IPS-15b (cell line): ENCODE data around the gene ENTR1.

Source experiments
- H3K27me3 ChIP-seq: one replicate; pipeline ENCODE4 v1.6.1; 2013; ENCODE audit warnings: low read length; ENCODE audit not compliant: control insufficient read depth, insufficient read depth
- H3K36me3 ChIP-seq: one replicate; pipeline ENCODE4 v1.6.1; 2013; ENCODE audit warnings: low read length; ENCODE audit not compliant: control insufficient read depth, insufficient read depth
- H3K4me1 ChIP-seq: one replicate; pipeline ENCODE4 v1.6.1; 2013; ENCODE audit warnings: mild to moderate bottlenecking, low read length; ENCODE audit not compliant: control insufficient read depth, insufficient read depth
- H3K4me3 ChIP-seq: one replicate; pipeline ENCODE4 v1.5.1; 2013; ENCODE audit warnings: low read depth, low read length
- H3K9ac ChIP-seq: one replicate; pipeline ENCODE4 v1.6.1; 2013; ENCODE audit warnings: low read depth, mild to moderate bottlenecking, low read length
- H3K9me3 ChIP-seq: one replicate; pipeline ENCODE4 v1.6.1; 2013; ENCODE audit warnings: mild to moderate bottlenecking, low read length; ENCODE audit not compliant: control insufficient read depth, insufficient read depth

Gene ENTR1

GRCh38 chr9:136399176-136400037 lies 11.0 kb downstream of the ENTR1 start:
- Histone ChIP-seq H3K9me3 (no peaks in the 10 kb centered on the region), H3K27me3 (no peaks in the 10 kb centered on the region), H3K4me3 (peak overlapping the region; percentile 84), H3K36me3 (peaks cover 54% of the 10 kb centered on the region), H3K9ac (peak overlapping the region; percentile 87), H3K4me1 (peaks cover 3% of the 10 kb centered on the region)

DNA sequence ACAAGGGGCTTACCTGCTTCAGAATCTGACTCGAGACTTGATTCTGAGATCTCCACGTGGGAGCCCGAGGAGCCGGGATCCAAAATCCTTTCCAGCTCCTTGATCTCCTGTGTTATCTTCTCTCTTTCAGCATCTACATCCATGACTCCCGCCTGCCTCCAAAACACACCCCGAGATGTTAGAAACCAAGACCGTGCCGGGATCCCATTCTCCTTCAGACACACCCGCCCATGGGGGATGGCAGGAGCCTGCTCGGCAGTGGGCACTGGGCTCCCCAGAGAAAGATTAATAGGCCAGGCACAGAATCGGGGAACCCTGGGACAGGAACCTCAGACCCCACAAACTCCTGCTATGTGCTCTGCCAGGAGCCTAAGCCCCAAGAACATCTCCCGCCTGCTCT lies 12.1 kb downstream of the ENTR1 start:
- H3K9me3 ChIP-seq: no peaks in the 10 kb centered on the region
- H3K27me3 ChIP-seq: no peaks in the 10 kb centered on the region
- H3K36me3 ChIP-seq: peaks cover 54% of the 10 kb centered on the region
- peak overlapping the region; percentile 84 for H3K4me3 ChIP-seq
- H3K4me1 ChIP-seq: peaks cover 3% of the 10 kb centered on the region
- no peak overlapping the region for H3K9ac ChIP-seq

DNA sequence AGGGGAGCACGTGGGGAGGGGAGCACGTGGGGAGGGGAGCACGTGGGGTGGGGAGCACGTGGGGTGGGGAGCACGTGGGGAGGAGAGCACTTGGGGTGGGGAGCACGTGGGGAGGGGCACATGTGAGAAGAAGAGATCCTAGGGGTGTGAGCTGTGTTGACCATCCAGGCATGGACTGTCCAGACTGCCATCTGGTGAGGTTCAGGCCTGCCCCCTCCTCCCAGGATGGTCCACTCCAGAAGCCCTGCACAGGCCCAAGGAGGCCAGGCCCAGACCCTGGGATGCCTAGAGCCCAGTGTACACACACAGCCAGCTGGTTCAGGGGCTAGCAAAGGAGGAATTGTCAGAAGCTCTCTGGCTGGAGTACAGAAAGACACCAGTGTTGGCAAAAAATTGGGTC lies 12.8 kb downstream of the ENTR1 start:
- H3K9ac ChIP-seq: no peak overlapping the region
- H3K4me1 ChIP-seq: peaks cover 3% of the 10 kb centered on the region
- no peaks in the 10 kb centered on the region for H3K9me3 ChIP-seq
- H3K4me3 ChIP-seq: no peak overlapping the region
- H3K27me3 ChIP-seq: no peaks in the 10 kb centered on the region
- peaks cover 58% of the 10 kb centered on the region for H3K36me3 ChIP-seq

DNA sequence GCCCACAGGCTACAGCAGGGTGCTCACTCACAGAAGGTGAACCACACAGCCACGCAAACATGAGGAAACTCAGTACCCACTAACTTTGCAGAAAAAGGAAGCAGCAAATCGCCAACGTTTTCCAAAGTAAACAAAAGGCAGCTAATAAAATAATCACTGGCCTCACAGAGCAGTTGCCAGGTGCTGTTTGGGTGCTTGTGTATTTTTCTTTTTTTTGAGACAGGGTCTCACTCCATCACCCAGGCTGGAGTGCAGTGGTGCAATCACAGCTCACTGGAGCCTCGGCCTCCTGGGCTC lies 14.2 kb downstream of the ENTR1 start:
- Histone ChIP-seq H3K27me3 (no peaks in the 10 kb centered on the region), H3K9ac (no peak overlapping the region), H3K36me3 (peaks cover 69% of the 10 kb centered on the region), H3K4me1 (peaks cover 3% of the 10 kb centered on the region), H3K4me3 (no peak overlapping the region), H3K9me3 (no peaks in the 10 kb centered on the region)

DNA sequence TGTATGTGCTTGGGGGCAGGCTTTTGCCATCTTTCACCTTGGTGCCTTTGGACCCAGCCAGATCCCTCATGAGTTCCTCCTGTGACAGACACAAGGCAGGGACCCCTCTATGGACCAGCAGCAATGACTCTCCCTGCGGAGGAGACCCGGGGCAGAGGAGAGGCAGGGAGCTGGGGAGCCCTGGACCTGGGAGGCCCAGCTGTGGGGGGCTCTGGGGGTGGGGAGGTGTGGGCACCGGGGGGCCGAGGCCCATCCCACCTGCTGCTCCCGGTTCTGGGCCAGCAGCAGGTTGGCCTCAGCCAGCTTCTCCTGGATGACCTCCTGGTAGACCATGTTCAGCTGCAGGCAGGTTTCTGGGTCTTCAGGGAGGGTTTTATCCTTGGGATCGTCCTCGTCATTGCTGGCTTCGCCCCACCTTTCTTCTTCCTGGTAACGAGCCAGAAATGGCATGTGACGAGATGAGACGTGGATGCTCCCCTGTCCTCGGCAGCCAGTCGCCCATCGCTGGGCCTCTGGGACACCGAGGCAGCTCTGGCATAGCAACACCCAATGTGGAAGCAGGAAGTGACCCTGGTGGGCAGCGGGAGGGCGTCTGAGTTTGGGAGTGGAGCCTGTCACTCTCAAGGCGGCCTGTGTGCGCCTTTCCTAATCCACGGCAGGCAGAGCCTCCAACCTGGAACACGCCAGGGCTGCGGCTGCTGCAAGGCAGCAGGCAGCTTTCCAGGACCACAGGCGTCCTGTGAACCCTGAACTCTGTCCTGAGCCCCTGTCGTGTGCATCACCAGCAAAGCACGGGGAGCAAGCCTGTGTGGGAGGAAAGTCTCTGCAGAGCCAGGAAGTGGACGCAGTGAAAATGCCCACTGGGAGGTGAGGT lies 14.8 kb downstream of the ENTR1 start:
- H3K36me3 ChIP-seq: peaks cover 69% of the 10 kb centered on the region
- no peaks in the 10 kb centered on the region for H3K27me3 ChIP-seq
- H3K4me1 ChIP-seq: peaks cover 3% of the 10 kb centered on the region
- no peak overlapping the region for H3K9ac ChIP-seq
- no peaks in the 10 kb centered on the region for H3K9me3 ChIP-seq
- H3K4me3 ChIP-seq: no peak overlapping the region

- Histone ChIP-seq H3K9me3 (no peaks in the 10 kb centered on the region), H3K4me3 (no peak overlapping the region), H3K27me3 (no peaks in the 10 kb centered on the region), H3K9ac (no peak overlapping the region), H3K36me3 (peaks cover 69% of the 10 kb centered on the region), H3K4me1 (peaks cover 3% of the 10 kb centered on the region)
Measured at GRCh38 chr9:136395020-136395340, 15.4 kb downstream of the ENTR1 start.

DNA sequence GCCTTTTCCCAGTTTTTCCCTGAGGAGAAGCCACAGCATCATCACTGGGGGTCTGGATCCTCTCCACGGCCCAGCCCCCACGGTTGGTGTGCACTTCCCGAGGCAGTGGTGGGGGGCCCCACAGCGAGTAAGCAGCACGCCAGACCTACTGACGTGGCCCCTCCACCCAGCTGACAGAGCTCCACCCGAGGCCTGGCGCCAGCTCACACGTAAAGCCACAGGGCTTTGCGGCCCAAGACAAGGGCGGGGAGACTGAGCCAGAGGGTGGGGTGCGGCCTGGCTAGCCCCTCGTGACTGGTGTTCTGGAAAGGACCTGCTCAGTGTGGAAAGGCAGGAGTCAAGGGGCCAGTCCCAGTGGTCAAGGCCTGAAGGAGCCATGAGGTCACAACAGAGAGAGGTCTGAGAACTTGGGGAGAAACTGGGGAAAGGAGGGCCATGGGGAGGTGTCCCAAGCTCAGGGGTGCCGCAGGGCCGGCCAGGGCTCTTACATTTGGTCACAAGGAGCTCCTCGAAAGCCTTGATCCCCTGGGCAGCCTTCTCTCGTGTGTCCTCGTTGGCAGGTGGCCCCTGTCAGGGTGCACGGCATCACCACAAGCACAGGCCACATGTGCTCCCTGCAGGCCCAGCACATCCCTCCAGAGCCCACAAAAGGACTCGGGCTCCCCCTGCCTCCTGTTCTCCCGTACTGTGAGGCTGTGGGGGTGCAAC lies 15.9 kb downstream of the ENTR1 start:
- H3K27me3 ChIP-seq: no peaks in the 10 kb centered on the region
- H3K4me1 ChIP-seq: peaks cover 3% of the 10 kb centered on the region
- H3K36me3 ChIP-seq: peaks cover 71% of the 10 kb centered on the region
- H3K9ac ChIP-seq: no peak overlapping the region
- H3K9me3 ChIP-seq: no peaks in the 10 kb centered on the region
- H3K4me3 ChIP-seq: no peak overlapping the region

- H3K4me3 ChIP-seq: no peak overlapping the region
- no peaks in the 10 kb centered on the region for H3K27me3 ChIP-seq
- H3K36me3 ChIP-seq: peaks cover 76% of the 10 kb centered on the region
- H3K9me3 ChIP-seq: no peaks in the 10 kb centered on the region
- H3K9ac ChIP-seq: no peak overlapping the region
- H3K4me1 ChIP-seq: no peaks in the 10 kb centered on the region
Measured at GRCh38 chr9:136393531-136393930, 16.9 kb downstream of the ENTR1 start.

DNA sequence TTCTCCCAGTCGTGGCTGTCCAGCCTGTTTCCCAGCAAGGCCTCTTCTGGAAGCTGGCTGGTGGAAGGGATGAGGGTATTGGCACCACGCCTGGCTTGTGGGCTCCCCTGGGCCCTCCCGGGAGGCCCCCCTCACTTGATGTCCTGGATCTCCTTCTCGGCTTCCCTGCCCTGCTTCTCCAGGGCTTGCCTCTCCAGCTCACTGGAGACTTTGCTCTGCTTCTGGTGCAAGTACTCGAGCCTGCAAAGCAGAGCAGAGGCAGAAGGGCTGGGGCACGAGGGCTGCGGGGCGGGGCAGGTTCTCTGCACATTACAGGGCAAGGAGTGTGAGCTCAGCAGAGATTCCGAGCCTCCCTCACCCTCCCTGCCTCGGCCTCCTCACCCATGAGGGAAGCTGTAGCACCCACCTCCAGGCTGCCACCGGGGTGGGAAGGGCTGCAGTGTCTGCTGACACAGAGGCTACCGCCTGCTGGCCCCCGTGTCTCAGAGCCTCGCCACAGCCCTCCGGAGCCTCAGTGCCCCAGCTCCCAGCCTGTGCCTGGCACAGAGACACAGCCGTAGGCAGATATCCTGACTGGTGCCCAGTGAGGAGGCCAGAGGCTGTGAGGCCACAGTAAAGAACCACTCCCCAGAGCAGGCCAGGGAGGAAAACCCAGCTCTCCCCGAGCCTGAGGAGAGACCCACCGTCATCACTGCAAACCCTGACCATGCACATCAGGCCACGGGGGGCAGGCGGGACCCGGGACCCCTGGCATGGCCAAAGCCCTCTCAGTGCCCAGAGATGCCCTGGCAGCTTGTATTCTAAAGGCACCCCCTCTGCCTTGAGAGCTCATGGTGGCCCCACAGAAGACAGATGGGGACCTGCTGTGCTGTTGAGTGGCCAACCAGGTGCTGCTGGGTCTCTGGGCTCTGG lies 17.6 kb downstream of the ENTR1 start:
- H3K9ac ChIP-seq: no peak overlapping the region

GRCh38 chr9:136391737-136392537 lies 18.5 kb downstream of the ENTR1 start:
- H3K36me3 ChIP-seq: peaks cover 80% of the 10 kb centered on the region
- H3K9me3 ChIP-seq: no peaks in the 10 kb centered on the region
- no peak overlapping the region for H3K4me3 ChIP-seq
- H3K4me1 ChIP-seq: no peaks in the 10 kb centered on the region
- H3K9ac ChIP-seq: no peak overlapping the region
- no peaks in the 10 kb centered on the region for H3K27me3 ChIP-seq

More for the DNA sequence above, 17.6 kb downstream of the ENTR1 start:
- Histone ChIP-seq H3K36me3 (peaks cover 78% of the 10 kb centered on the region), H3K9me3 (no peaks in the 10 kb centered on the region), H3K4me1 (no peaks in the 10 kb centered on the region), H3K27me3 (no peaks in the 10 kb centered on the region), H3K4me3 (no peak overlapping the region)
